GM23248 (cell line): ENCODE data around the gene TLE3.

ENCODE experiments used
- EZH2 ChIP-seq: fragments of 200-600 bp; sonication (generic); IDR thresholded peaks from 2 replicates; pipeline ENCODE4 v1.6.1; 2018; ENCODE audit warnings: antibody characterized with exemption, mild to moderate bottlenecking; ENCODE audit not compliant: insufficient read depth, poor library complexity, severe bottlenecking
- EZH2phosphoT487 ChIP-seq: fragments of 200-600 bp; sonication (generic); IDR thresholded peaks from 2 replicates; pipeline ENCODE4 v1.6.1; 2018; ENCODE audit warnings: antibody characterized with exemption, moderate library complexity, mild to moderate bottlenecking, low read depth; ENCODE audit not compliant: insufficient read depth

DNA sequence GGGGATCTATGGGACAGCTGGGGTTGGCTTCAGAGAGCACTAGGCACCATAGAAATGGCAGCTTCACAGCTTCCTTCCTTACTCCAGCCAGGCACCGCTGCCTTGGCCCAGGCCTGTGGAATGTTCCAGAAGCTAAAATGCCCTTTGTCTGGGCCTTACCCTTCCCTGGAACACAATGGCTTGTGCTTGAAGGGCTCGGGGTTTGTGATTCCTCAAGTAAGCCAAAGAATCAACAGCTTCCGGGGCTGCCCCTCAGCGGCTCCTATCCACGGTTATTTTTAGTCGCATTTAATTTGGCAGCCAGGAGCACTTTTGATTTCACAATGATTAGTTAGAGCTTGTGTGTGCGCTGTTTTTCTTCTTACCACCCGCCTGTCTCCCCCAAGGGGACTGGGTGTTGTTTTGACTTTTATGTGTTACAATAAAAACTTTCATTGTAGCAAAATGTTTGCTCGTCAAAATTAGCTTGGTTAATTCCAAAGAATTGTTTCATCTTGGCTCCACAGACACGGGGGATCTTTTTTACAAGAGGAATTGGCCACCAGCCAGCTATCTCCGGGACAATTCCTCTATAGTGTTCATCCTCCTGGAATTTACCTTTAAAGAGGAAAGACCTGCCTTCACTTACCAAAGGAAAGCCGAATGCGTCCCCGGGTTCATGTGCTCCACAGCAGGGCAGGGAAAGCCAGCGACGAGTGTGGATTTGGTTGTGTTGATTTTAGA lies 73.8 kb downstream of the TLE3 start:
- TF ChIP-seq EZH2, result no peak
- no peak for TF ChIP-seq EZH2phosphoT487
